HFFc6 (cell line): ENCODE data around the gene ZNF543. TPM values are rescaled to one million over a fixed set of nuclear protein-coding genes. Genes with fewer than 3 reads are reported as not detected.

ENCODE experiments used
- DNase-seq: peaks from one replicate; pipeline ENCODE4 v3.0.0-alpha.2; 2018
- H3K27ac Mint-ChIP-seq: 2 replicates; pipeline ENCODE4 v1.8.0; 2020; ENCODE audit warnings: mild to moderate bottlenecking, mixed read lengths
- H3K27me3 Mint-ChIP-seq: 2 replicates; pipeline ENCODE4 v1.8.0; 2021; ENCODE audit warnings: mild to moderate bottlenecking, moderate library complexity, mixed read lengths; ENCODE audit not compliant: insufficient read depth
- H3K36me3 Mint-ChIP-seq: 2 replicates; pipeline ENCODE4 v1.8.0; 2021; ENCODE audit warnings: low read depth, mixed read lengths
- H3K4me1 Mint-ChIP-seq: 2 replicates; pipeline ENCODE4 v1.8.0; 2020; ENCODE audit warnings: low read depth, mixed read lengths
- H3K4me3 Mint-ChIP-seq: 2 replicates; pipeline ENCODE4 v1.8.0; 2020; ENCODE audit warnings: mild to moderate bottlenecking, moderate library complexity, mixed read lengths
- H3K9me3 Mint-ChIP-seq: 2 replicates; pipeline ENCODE4 v1.8.0; 2020; ENCODE audit warnings: mild to moderate bottlenecking, mixed read lengths
- CTCF ChIP-seq: fragments of 200-600 bp; sonication (generic); IDR thresholded peaks from 2 replicates; pipeline ENCODE4 v1.5.0; 2021; ENCODE audit warnings: antibody characterized with exemption, mild to moderate bottlenecking
- total RNA-seq, 6 experiments: library from RNA; stranded (reverse); fragmentation: NEBNext Ultra II Directional; extraction: Animal tissue kit (Norgen Biotek cat#: 25700); gene quantifications; 2 replicates in 1 of 6; 3 replicates in 5 of 6; pipeline ENCODE4 v1.2.3, GENCODE V29; 2021

The ZNF543 gene
- total RNA-seq, 6 experiments from 2014 or later: 4.6 to 5.2 (median 4.8) TPM

GRCh38 chr19:57357406-57357805, 37.1 kb downstream of the ZNF543 start:
- Mint-ChIP-seq H3K9me3 (peaks cover 3% of the 10 kb centered on the region; the same call in 1 of the 2 replicates), H3K27me3 (no peaks in the 10 kb centered on the region), H3K36me3 (peaks cover 70% of the 10 kb centered on the region), H3K4me3 (no peak overlapping the region), H3K4me1 (peaks cover 14% of the 10 kb centered on the region), H3K27ac (no peak overlapping the region)
- no peak for DNase-seq
- TF ChIP-seq CTCF: no peak

GRCh38 chr19:57359300-57359699, 39.0 kb downstream of the ZNF543 start:
- DNase-seq: no peak
- H3K9me3 Mint-ChIP-seq: peaks cover 9% of the 10 kb centered on the region
- no peak for TF ChIP-seq CTCF
- no peaks in the 10 kb centered on the region for H3K27me3 Mint-ChIP-seq
- H3K4me1 Mint-ChIP-seq: peaks cover 16% of the 10 kb centered on the region
- no peak overlapping the region for H3K27ac Mint-ChIP-seq
- peaks cover 62% of the 10 kb centered on the region for H3K36me3 Mint-ChIP-seq
- H3K4me3 Mint-ChIP-seq: no peak overlapping the region

GRCh38 chr19:57362419-57362818, 42.1 kb downstream of the ZNF543 start:
- Mint-ChIP-seq H3K27me3 (no peaks in the 10 kb centered on the region), H3K9me3 (peaks cover 6% of the 10 kb centered on the region)

GRCh38 chr19:57362997-57363687, 42.9 kb downstream of the ZNF543 start, which contains the start of the genes TRAPPC2B and ZNF547:
TSS of gene TRAPPC2B (plus strand) at chr19:57363551. CDS start at chr19:57364834, 1,283 bp downstream.
TSS of gene ZNF547 (plus strand) at chr19:57363551. CDS start at chr19:57368556, 5,005 bp downstream.
- Mint-ChIP-seq H3K4me3 (peak within 1 kb of the TSS; percentile 97), H3K9me3 (peaks cover 6% of the 10 kb centered on the region), H3K4me1 (peaks cover 17% of the 10 kb centered on the region), H3K27me3 (no peaks in the 10 kb centered on the region), H3K36me3 (peaks cover 29% of the 10 kb centered on the region), H3K27ac (peak within 1 kb of the TSS; percentile 95)
- peak; percentile 100 for DNase-seq
- TF ChIP-seq CTCF: no peak

More at GRCh38 chr19:57362419-57362818, 42.1 kb downstream of the ZNF543 start:
- Mint-ChIP-seq H3K27ac (peak overlapping the region; percentile 95), H3K4me3 (peak overlapping the region; percentile 97), H3K4me1 (peaks cover 17% of the 10 kb centered on the region), H3K36me3 (peaks cover 35% of the 10 kb centered on the region)
- no peak for TF ChIP-seq CTCF
- no peak for DNase-seq

- Mint-ChIP-seq H3K4me3 (peak overlapping the region; percentile 97), H3K36me3 (peaks cover 26% of the 10 kb centered on the region), H3K4me1 (peaks cover 17% of the 10 kb centered on the region), H3K9me3 (peaks cover 6% of the 10 kb centered on the region), H3K27me3 (no peaks in the 10 kb centered on the region), H3K27ac (peak overlapping the region; percentile 95)
- no peak for DNase-seq
- TF ChIP-seq CTCF: no peak
Observed at GRCh38 chr19:57363688-57364181, 43.5 kb downstream of the ZNF543 start.
